SK-N-SH (cell line): Measurements from ENCODE around the gene NPFFR1.

Source experiments
- EP300 ChIP-seq, 2 experiments: IDR thresholded peaks; 2 replicates each; pipeline versions ENCODE4 v1.4.0 to v1.6.1; 2012; ENCODE audit warnings: borderline replicate concordance in 1 of 2, low read depth in 1 of 2, low read length in 1 of 2
- EZH2phosphoT487 ChIP-seq: fragments of 200-600 bp; sonication (generic); IDR thresholded peaks from 2 replicates; pipeline ENCODE4 v1.6.1; 2017; ENCODE audit warnings: low read depth, mixed run types, mild to moderate bottlenecking, antibody characterized with exemption, moderate library complexity, borderline replicate concordance
- GABPA ChIP-seq: IDR thresholded peaks from 2 replicates; pipeline ENCODE4 v1.4.0; 2012; ENCODE audit warnings: low read depth, mild to moderate bottlenecking
- MXI1 ChIP-seq: IDR thresholded peaks from 2 replicates; pipeline ENCODE4 v1.6.1; 2012; ENCODE audit warnings: mild to moderate bottlenecking, low read depth, low read length, improper control_type of control experiment
- POLR2AphosphoS5 ChIP-seq: IDR thresholded peaks from 2 replicates; pipeline ENCODE4 v1.6.1; 2012; ENCODE audit warnings: low read depth, low read length
- RXRA ChIP-seq: IDR thresholded peaks from 2 replicates; pipeline ENCODE4 v1.4.0; 2012; ENCODE audit warnings: low read depth, mild to moderate bottlenecking, borderline replicate concordance
- SIN3A ChIP-seq: IDR thresholded peaks from 2 replicates; pipeline ENCODE4 v1.6.1; 2012; ENCODE audit warnings: low read depth, mild to moderate bottlenecking, low read length, moderate library complexity, borderline replicate concordance
- SMC3 ChIP-seq: IDR thresholded peaks from 2 replicates; pipeline ENCODE4 v1.6.1; 2012; ENCODE audit warnings: low read depth, low read length, improper control_type of control experiment
- TAF1 ChIP-seq: IDR thresholded peaks from 2 replicates; pipeline ENCODE4 v1.6.1; 2012; ENCODE audit warnings: low read depth, mild to moderate bottlenecking, low read length, moderate library complexity, borderline replicate concordance
- TF ChIP-seq, protein P1 (sequence below): fragments of 150-350 bp; IDR thresholded peaks from 2 replicates; pipeline ENCODE4 v1.6.1; 2017; ENCODE audit warnings: antibody characterized with exemption, low read length, low read depth, borderline replicate concordance
- TF ChIP-seq, protein P2 (sequence below): fragments of 200-600 bp; sonication (generic); IDR thresholded peaks from 2 replicates; pipeline ENCODE4 v1.6.1; 2017; ENCODE audit warnings: antibody characterized with exemption, mild to moderate bottlenecking, moderate library complexity
- TF ChIP-seq, protein P3 (sequence below): IDR thresholded peaks from 2 replicates; pipeline ENCODE4 v1.4.0; 2012; ENCODE audit warnings: low read depth
- TF ChIP-seq, protein P4 (sequence below): IDR thresholded peaks from 2 replicates; pipeline ENCODE4 v1.6.1; 2012; ENCODE audit warnings: mild to moderate bottlenecking, low read depth, low read length, moderate library complexity
- TF ChIP-seq, protein P5 (sequence below): IDR thresholded peaks from 2 replicates; pipeline ENCODE4 v1.4.0; 2012; ENCODE audit warnings: low read depth, borderline replicate concordance

DNA sequence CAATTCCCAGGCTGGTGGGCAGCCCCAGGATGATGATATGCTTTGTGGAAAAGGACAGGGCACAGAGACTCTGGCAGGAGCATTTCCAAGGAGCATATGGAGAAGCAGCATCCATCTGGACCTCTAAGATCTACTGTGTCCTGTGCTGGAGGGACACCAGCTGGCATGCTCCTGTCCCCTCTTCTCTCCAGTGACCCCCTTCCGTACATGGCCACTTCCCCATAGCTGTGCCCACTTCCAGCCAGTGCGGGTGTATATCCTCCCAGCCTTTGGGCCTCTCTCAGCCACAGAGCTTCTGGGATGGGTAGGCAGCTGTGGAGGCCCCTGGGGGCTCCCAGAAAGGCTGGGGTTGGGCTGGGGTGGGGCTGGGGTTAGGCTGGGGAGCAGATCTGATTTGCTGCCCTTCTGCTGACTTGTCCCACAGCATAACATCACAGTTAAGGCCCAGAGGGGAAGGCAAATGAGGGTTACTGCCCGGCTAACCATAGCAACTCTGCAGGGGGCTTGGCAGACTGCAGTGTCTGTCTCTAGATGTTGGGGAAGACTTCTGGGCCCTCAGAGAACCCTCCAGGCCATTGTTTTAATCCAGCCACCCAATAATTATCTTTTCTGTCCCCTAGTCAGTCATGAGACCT, 6.3 kb downstream of the NPFFR1 start:
- no peak for TF ChIP-seq SIN3A
- TF ChIP-seq, protein P1, sequence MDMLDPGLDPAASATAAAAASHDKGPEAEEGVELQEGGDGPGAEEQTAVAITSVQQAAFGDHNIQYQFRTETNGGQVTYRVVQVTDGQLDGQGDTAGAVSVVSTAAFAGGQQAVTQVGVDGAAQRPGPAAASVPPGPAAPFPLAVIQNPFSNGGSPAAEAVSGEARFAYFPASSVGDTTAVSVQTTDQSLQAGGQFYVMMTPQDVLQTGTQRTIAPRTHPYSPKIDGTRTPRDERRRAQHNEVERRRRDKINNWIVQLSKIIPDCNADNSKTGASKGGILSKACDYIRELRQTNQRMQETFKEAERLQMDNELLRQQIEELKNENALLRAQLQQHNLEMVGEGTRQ: no peak
- no peak for TF ChIP-seq RXRA
- TF ChIP-seq, protein P2, sequence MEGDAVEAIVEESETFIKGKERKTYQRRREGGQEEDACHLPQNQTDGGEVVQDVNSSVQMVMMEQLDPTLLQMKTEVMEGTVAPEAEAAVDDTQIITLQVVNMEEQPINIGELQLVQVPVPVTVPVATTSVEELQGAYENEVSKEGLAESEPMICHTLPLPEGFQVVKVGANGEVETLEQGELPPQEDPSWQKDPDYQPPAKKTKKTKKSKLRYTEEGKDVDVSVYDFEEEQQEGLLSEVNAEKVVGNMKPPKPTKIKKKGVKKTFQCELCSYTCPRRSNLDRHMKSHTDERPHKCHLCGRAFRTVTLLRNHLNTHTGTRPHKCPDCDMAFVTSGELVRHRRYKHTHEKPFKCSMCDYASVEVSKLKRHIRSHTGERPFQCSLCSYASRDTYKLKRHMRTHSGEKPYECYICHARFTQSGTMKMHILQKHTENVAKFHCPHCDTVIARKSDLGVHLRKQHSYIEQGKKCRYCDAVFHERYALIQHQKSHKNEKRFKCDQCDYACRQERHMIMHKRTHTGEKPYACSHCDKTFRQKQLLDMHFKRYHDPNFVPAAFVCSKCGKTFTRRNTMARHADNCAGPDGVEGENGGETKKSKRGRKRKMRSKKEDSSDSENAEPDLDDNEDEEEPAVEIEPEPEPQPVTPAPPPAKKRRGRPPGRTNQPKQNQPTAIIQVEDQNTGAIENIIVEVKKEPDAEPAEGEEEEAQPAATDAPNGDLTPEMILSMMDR: no peak
- no peak for TF ChIP-seq POLR2AphosphoS5
- no peak for TF ChIP-seq EP300 (IDR thresholded peaks at IDR 0.05; ENCODE audit: borderline replicate concordance in 1 of 2, low read depth in 1 of 2, low read length in 1 of 2)
- TF ChIP-seq GABPA: no peak
- no peak for TF ChIP-seq EZH2phosphoT487
- TF ChIP-seq, protein P3, sequence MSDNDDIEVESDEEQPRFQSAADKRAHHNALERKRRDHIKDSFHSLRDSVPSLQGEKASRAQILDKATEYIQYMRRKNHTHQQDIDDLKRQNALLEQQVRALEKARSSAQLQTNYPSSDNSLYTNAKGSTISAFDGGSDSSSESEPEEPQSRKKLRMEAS: no peak
- no peak for TF ChIP-seq MXI1
- TF ChIP-seq SMC3: no peak
- TF ChIP-seq, protein P4, sequence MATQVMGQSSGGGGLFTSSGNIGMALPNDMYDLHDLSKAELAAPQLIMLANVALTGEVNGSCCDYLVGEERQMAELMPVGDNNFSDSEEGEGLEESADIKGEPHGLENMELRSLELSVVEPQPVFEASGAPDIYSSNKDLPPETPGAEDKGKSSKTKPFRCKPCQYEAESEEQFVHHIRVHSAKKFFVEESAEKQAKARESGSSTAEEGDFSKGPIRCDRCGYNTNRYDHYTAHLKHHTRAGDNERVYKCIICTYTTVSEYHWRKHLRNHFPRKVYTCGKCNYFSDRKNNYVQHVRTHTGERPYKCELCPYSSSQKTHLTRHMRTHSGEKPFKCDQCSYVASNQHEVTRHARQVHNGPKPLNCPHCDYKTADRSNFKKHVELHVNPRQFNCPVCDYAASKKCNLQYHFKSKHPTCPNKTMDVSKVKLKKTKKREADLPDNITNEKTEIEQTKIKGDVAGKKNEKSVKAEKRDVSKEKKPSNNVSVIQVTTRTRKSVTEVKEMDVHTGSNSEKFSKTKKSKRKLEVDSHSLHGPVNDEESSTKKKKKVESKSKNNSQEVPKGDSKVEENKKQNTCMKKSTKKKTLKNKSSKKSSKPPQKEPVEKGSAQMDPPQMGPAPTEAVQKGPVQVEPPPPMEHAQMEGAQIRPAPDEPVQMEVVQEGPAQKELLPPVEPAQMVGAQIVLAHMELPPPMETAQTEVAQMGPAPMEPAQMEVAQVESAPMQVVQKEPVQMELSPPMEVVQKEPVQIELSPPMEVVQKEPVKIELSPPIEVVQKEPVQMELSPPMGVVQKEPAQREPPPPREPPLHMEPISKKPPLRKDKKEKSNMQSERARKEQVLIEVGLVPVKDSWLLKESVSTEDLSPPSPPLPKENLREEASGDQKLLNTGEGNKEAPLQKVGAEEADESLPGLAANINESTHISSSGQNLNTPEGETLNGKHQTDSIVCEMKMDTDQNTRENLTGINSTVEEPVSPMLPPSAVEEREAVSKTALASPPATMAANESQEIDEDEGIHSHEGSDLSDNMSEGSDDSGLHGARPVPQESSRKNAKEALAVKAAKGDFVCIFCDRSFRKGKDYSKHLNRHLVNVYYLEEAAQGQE: no peak
- TF ChIP-seq TAF1: no peak
- TF ChIP-seq, protein P5, sequence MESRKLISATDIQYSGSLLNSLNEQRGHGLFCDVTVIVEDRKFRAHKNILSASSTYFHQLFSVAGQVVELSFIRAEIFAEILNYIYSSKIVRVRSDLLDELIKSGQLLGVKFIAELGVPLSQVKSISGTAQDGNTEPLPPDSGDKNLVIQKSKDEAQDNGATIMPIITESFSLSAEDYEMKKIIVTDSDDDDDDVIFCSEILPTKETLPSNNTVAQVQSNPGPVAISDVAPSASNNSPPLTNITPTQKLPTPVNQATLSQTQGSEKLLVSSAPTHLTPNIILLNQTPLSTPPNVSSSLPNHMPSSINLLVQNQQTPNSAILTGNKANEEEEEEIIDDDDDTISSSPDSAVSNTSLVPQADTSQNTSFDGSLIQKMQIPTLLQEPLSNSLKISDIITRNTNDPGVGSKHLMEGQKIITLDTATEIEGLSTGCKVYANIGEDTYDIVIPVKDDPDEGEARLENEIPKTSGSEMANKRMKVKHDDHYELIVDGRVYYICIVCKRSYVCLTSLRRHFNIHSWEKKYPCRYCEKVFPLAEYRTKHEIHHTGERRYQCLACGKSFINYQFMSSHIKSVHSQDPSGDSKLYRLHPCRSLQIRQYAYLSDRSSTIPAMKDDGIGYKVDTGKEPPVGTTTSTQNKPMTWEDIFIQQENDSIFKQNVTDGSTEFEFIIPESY: no peak
